HL-60 (cell line): ENCODE data around the gene VWA5B2.

Source experiments
- DNase-seq, 2 experiments: peaks; one replicate each; pipeline ENCODE4 v3.0.0-alpha.2; 2010 to 2020; ENCODE audit warnings: low read depth in 1 of 2, low spot score in 1 of 2
- H3K27ac ChIP-seq: fragments of 250-450 bp; sonication (Bioruptor Pico); replicated peaks from 2 replicates; pipeline ENCODE4 v1.5.1; 2020; ENCODE audit warnings: mild to moderate bottlenecking, moderate library complexity
- H3K27me3 ChIP-seq: fragments of 250-450 bp; sonication (Bioruptor Pico); 2 replicates; pipeline ENCODE4 v1.5.1; 2021; ENCODE audit warnings: mild to moderate bottlenecking, moderate library complexity; ENCODE audit not compliant: insufficient read depth, poor library complexity, severe bottlenecking
- H3K4me3 ChIP-seq: replicated peaks from 2 replicates; pipeline ENCODE4 v1.5.1; 2011; ENCODE audit warnings: mild to moderate bottlenecking, control low read depth, low read length; ENCODE audit not compliant: insufficient read depth
- GABPA ChIP-seq: IDR thresholded peaks from 2 replicates; pipeline ENCODE4 v1.6.1; 2012; ENCODE audit warnings: low read depth
- POLR2AphosphoS5 ChIP-seq: IDR thresholded peaks from 2 replicates; pipeline ENCODE4 v1.6.1; 2012; ENCODE audit warnings: low read depth
- REST ChIP-seq: IDR thresholded peaks from 2 replicates; pipeline ENCODE4 v1.6.1; 2012; ENCODE audit warnings: low read depth; ENCODE audit not compliant: insufficient replicate concordance
- SPI1 ChIP-seq: IDR thresholded peaks from 2 replicates; pipeline ENCODE4 v1.6.1; 2012; ENCODE audit warnings: low read depth, mild to moderate bottlenecking, borderline replicate concordance
- long read RNA-seq: library from polyadenylated mRNA; unstranded; transcript quantifications from one replicate; pipeline ENCODE4 v2.0.0, GENCODE V29; 2020
- TF ChIP-seq, protein P1 (sequence below): IDR thresholded peaks from one replicate; pipeline ENCODE4 v1.5.1; 2011; ENCODE audit warnings: low read length, control low read depth, inconsistent platforms; ENCODE audit not compliant: insufficient read depth

VWA5B2 gene
- long read RNA-seq: 0 reads

DNA sequence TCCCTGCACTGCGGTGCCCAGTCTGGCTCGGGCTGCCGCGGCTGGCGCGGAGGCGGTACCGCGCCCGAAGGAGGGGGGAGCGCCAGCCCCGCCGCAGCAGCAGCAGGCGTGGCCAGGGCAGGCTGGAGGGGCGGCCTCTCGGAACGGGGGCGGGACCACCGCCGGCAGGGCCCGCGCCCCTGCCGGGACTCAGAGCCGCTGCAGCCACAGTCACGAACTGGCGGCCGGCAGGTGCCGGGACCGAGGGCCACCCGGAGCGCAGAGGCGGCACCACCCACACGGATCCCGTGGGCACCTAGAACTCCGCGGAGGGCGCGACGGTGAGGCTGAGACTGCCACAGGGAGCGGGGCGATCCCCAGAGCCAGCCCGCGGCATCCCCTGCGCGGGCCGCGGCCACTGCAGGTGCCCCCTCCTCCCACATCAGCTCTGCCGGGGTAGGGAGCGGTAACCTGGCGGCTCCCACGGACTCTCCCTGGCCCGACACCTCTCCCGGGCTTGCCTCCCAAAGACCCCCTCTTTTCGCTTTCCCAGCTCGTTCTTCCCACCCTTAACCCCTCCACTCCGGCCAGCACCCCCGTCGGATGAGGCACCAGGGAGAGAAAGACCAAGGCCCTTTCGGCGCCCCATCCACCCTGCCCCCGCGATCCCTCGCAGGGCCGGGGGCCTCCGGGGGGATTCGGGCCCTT is at the start of gene VWA5B2:
Gene VWA5B2, plus strand, starts transcription at position 192 of the 687 bp plus-strand sequence. CDS start 944 bp downstream, outside the sequence.
- TF ChIP-seq REST: no peak
- TF ChIP-seq SPI1: no peak
- no peak for TF ChIP-seq GABPA
- TF ChIP-seq, protein P1, sequence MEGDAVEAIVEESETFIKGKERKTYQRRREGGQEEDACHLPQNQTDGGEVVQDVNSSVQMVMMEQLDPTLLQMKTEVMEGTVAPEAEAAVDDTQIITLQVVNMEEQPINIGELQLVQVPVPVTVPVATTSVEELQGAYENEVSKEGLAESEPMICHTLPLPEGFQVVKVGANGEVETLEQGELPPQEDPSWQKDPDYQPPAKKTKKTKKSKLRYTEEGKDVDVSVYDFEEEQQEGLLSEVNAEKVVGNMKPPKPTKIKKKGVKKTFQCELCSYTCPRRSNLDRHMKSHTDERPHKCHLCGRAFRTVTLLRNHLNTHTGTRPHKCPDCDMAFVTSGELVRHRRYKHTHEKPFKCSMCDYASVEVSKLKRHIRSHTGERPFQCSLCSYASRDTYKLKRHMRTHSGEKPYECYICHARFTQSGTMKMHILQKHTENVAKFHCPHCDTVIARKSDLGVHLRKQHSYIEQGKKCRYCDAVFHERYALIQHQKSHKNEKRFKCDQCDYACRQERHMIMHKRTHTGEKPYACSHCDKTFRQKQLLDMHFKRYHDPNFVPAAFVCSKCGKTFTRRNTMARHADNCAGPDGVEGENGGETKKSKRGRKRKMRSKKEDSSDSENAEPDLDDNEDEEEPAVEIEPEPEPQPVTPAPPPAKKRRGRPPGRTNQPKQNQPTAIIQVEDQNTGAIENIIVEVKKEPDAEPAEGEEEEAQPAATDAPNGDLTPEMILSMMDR: no peak
- no peak for TF ChIP-seq POLR2AphosphoS5
- Histone ChIP-seq H3K27me3 (peaks cover 42% of the 10 kb centered on the region), H3K27ac (no peak within 1 kb of the TSS), H3K4me3 (no peak within 1 kb of the TSS)
- DNase-seq: no peak

- no peak for TF ChIP-seq POLR2AphosphoS5
- TF ChIP-seq, protein P1: no peak
- no peak for TF ChIP-seq GABPA
- TF ChIP-seq SPI1: no peak
- no peak for TF ChIP-seq REST
- Histone ChIP-seq H3K27me3 (no peaks in the 10 kb centered on the region), H3K4me3 (no peak overlapping the region), H3K27ac (no peak overlapping the region)
- DNase-seq: no peak
These were observed 49.2 kb upstream of the VWA5B2 start for GRCh38 chr3:184180165-184180564.

GRCh38 chr3:184181596-184181995 is 47.8 kb upstream of the VWA5B2 start:
- Histone ChIP-seq H3K27ac (no peak overlapping the region), H3K27me3 (no peaks in the 10 kb centered on the region), H3K4me3 (no peak overlapping the region)
- DNase-seq: no peak
- no peak for TF ChIP-seq SPI1
- TF ChIP-seq GABPA: no peak
- no peak for TF ChIP-seq REST
- TF ChIP-seq POLR2AphosphoS5: no peak
- TF ChIP-seq, protein P1: no peak
